SK-N-MC (cell line): ENCODE results near the gene CCSAP.

Experiments
- EZH2 ChIP-seq: fragments of 200-600 bp; sonication (generic); IDR thresholded peaks from one replicate; pipeline ENCODE4 v1.6.1; 2017; ENCODE audit warnings: antibody characterized with exemption
- POLR2AphosphoS5 ChIP-seq: IDR thresholded peaks from 2 replicates; pipeline ENCODE4 v1.6.1; 2012; ENCODE audit warnings: mild to moderate bottlenecking, low read depth, low read length, borderline replicate concordance

- TF ChIP-seq POLR2AphosphoS5 (no peak), EZH2 (no peak)
These were observed 42.6 kb downstream of the CCSAP start for GRCh38 chr1:229300099-229300757.
